22Rv1 (cell line): ENCODE measurements around the gene ARHGAP10.

Experiments used
- ZFX ChIP-seq: fragments of 450-650 bp; IDR thresholded peaks from 2 replicates; pipeline ENCODE4 v1.6.1; 2017; ENCODE audit warnings: antibody characterized with exemption, borderline replicate concordance
- TF ChIP-seq, protein P1 (sequence below): fragments of 450-650 bp; IDR thresholded peaks from 2 replicates; pipeline ENCODE4 v1.5.1; 2017; ENCODE audit warnings: mild to moderate bottlenecking

- TF ChIP-seq, protein P1, sequence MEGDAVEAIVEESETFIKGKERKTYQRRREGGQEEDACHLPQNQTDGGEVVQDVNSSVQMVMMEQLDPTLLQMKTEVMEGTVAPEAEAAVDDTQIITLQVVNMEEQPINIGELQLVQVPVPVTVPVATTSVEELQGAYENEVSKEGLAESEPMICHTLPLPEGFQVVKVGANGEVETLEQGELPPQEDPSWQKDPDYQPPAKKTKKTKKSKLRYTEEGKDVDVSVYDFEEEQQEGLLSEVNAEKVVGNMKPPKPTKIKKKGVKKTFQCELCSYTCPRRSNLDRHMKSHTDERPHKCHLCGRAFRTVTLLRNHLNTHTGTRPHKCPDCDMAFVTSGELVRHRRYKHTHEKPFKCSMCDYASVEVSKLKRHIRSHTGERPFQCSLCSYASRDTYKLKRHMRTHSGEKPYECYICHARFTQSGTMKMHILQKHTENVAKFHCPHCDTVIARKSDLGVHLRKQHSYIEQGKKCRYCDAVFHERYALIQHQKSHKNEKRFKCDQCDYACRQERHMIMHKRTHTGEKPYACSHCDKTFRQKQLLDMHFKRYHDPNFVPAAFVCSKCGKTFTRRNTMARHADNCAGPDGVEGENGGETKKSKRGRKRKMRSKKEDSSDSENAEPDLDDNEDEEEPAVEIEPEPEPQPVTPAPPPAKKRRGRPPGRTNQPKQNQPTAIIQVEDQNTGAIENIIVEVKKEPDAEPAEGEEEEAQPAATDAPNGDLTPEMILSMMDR: no peak
- no peak for TF ChIP-seq ZFX
Measured at GRCh38 chr4:148007314-148007760, 275.4 kb downstream of the ARHGAP10 start.
